Endodermal cell (in vitro differentiated cells): Measurements from ENCODE around the gene DLX6. TPM values are rescaled to one million over a fixed set of nuclear protein-coding genes. Genes with fewer than 3 reads are reported as not detected.

Experiments
- DNase-seq: peaks from one replicate; pipeline ENCODE4 v3.0.0-alpha.2; 2017
- H3K27ac ChIP-seq: 2 replicates; pipeline ENCODE4 v1.5.1; 2013; ENCODE audit warnings: mild to moderate bottlenecking, low read depth, low read length, moderate library complexity
- H3K27me3 ChIP-seq: 2 replicates; pipeline ENCODE4 v1.6.1; 2013; ENCODE audit warnings: mild to moderate bottlenecking, low read length, moderate library complexity; ENCODE audit not compliant: insufficient read depth, control insufficient read depth, poor library complexity, severe bottlenecking
- H3K36me3 ChIP-seq: 2 replicates; pipeline ENCODE4 v1.7.0; 2013; ENCODE audit warnings: mild to moderate bottlenecking, low read length, moderate library complexity; ENCODE audit not compliant: control insufficient read depth, insufficient read depth
- H3K4me1 ChIP-seq: one replicate; pipeline ENCODE4 v1.7.0; 2013; ENCODE audit warnings: low read length; ENCODE audit not compliant: control insufficient read depth, insufficient read depth
- H3K4me3 ChIP-seq: 2 replicates; pipeline ENCODE4 v1.5.1; 2013; ENCODE audit warnings: mild to moderate bottlenecking, low read length, moderate library complexity
- H3K9ac ChIP-seq: 2 replicates; pipeline ENCODE4 v1.6.1; 2013; ENCODE audit warnings: mild to moderate bottlenecking, low read length, moderate library complexity; ENCODE audit not compliant: poor library complexity, severe bottlenecking; ENCODE audit errors: extremely low read depth
- H3K9me3 ChIP-seq: 2 replicates; pipeline ENCODE4 v1.6.1; 2013; ENCODE audit warnings: mild to moderate bottlenecking, low read length, moderate library complexity; ENCODE audit not compliant: control insufficient read depth
- H3K27ac Mint-ChIP-seq: 2 replicates; pipeline ENCODE4 v1.8.0; 2020; ENCODE audit warnings: mixed read lengths
- H3K27me3 Mint-ChIP-seq: 2 replicates; pipeline ENCODE4 v1.8.0; 2021; ENCODE audit warnings: mild to moderate bottlenecking, mixed read lengths; ENCODE audit not compliant: insufficient read depth
- H3K36me3 Mint-ChIP-seq: 2 replicates; pipeline ENCODE4 v1.8.0; 2020; ENCODE audit warnings: low read depth, mixed read lengths
- H3K4me1 Mint-ChIP-seq: 2 replicates; pipeline ENCODE4 v1.8.0; 2020; ENCODE audit warnings: mixed read lengths
- H3K4me3 Mint-ChIP-seq: 2 replicates; pipeline ENCODE4 v1.8.0; 2020; ENCODE audit warnings: mild to moderate bottlenecking, moderate library complexity, mixed read lengths
- H3K9me3 Mint-ChIP-seq: 2 replicates; pipeline ENCODE4 v1.8.0; 2020; ENCODE audit warnings: mild to moderate bottlenecking, mixed read lengths
- CTCF ChIP-seq: fragments of 200-600 bp; sonication (generic); conservative IDR thresholded peaks from 2 replicates; pipeline ENCODE4 v1.5.0; 2021; ENCODE audit warnings: antibody characterized with exemption, mild to moderate bottlenecking
- WGBS, 2 experiments: methylation state at CpG; one replicate each; pipeline versions ENCODE4 v1.1.5 to v1.1.7; 2013; ENCODE audit warnings: missing lambda C conversion rate in 2 of 2, mixed read lengths in 1 of 2; ENCODE audit not compliant: insufficient coverage in 1 of 2, insufficient read length in 1 of 2; 5-methylcytosine and 5-hydroxymethylcytosine counted together
- total RNA-seq, 2 donors: library from RNA; stranded (reverse); fragmentation: NEBNext Ultra II Directional in 1 of 2; extraction: Animal tissue kit (Norgen Biotek cat#: 25700) in 1 of 2; gene quantifications; 2 replicates in 1 of 2; 3 replicates in 1 of 2; pipeline ENCODE4 v1.2.1, GENCODE V29; 2021

DLX6 gene
- total RNA-seq, 2 donors from 2014 or later: not detected

- peak overlapping the region; percentile 64 for H3K4me3 Mint-ChIP-seq
- peaks cover 55% of the 10 kb centered on the region for H3K4me1 Mint-ChIP-seq
- 6 to 8% methylated on average over 6 to 8 of the region's 8 CpGs for WGBS, 2 experiments
- H3K27me3 ChIP-seq: peaks cover 89% of the 10 kb centered on the region
- no peaks in the 10 kb centered on the region for H3K36me3 ChIP-seq
- H3K27ac Mint-ChIP-seq: no peak overlapping the region
- H3K9ac ChIP-seq: no peak overlapping the region
- no peaks in the 10 kb centered on the region for H3K9me3 Mint-ChIP-seq
- H3K27me3 Mint-ChIP-seq: peaks cover 88% of the 10 kb centered on the region
- no peak for DNase-seq
- peaks cover 10% of the 10 kb centered on the region for H3K4me1 ChIP-seq
- no peak overlapping the region for H3K27ac ChIP-seq
- peak overlapping the region; percentile 83 for H3K4me3 ChIP-seq
- H3K9me3 ChIP-seq: no peaks in the 10 kb centered on the region
- TF ChIP-seq CTCF: no peak
- H3K36me3 Mint-ChIP-seq: no peaks in the 10 kb centered on the region
These were observed 19.8 kb downstream of the DLX6 start for GRCh38 chr7:97025130-97025499.

GRCh38 chr7:97025983-97026714, 20.8 kb downstream of the DLX6 start:
- TF ChIP-seq CTCF: no peak
- Histone ChIP-seq H3K9me3 (no peaks in the 10 kb centered on the region), H3K27me3 (peaks cover 89% of the 10 kb centered on the region), H3K4me1 (peaks cover 10% of the 10 kb centered on the region), H3K4me3 (no peak overlapping the region), H3K27ac (no peak overlapping the region), H3K36me3 (no peaks in the 10 kb centered on the region), H3K9ac (no peak overlapping the region)
- no peaks in the 10 kb centered on the region for H3K36me3 Mint-ChIP-seq
- peaks cover 52% of the 10 kb centered on the region for H3K4me1 Mint-ChIP-seq
- H3K9me3 Mint-ChIP-seq: no peaks in the 10 kb centered on the region
- WGBS, 2 experiments: 6 to 8% methylated on average over 15 to 29 of the region's 29 CpGs
- no peak overlapping the region for H3K27ac Mint-ChIP-seq
- H3K4me3 Mint-ChIP-seq: peak overlapping the region; percentile 37
- H3K27me3 Mint-ChIP-seq: peaks cover 85% of the 10 kb centered on the region
- DNase-seq: peak; percentile 76

- Histone ChIP-seq H3K9me3 (no peaks in the 10 kb centered on the region), H3K27ac (no peak overlapping the region), H3K4me1 (peaks cover 10% of the 10 kb centered on the region), H3K36me3 (no peaks in the 10 kb centered on the region), H3K27me3 (peaks cover 88% of the 10 kb centered on the region), H3K9ac (no peak overlapping the region), H3K4me3 (peak overlapping the region; percentile 67)
- Mint-ChIP-seq H3K4me1 (peaks cover 47% of the 10 kb centered on the region), H3K27me3 (peaks cover 84% of the 10 kb centered on the region), H3K36me3 (no peaks in the 10 kb centered on the region), H3K27ac (no peak overlapping the region), H3K9me3 (no peaks in the 10 kb centered on the region), H3K4me3 (peak overlapping the region; percentile 37)
- no peak for DNase-seq
- 21% methylated on average over 14 to 17 of the region's 17 CpGs for WGBS, 2 experiments
- TF ChIP-seq CTCF: no peak
These were observed 21.5 kb downstream of the DLX6 start for GRCh38 chr7:97026715-97027426.
